ENCODE data around the gene SYT2.

The SYT2 gene

GRCh38 chr1:202671399-202671798 lies 38.9 kb downstream of the SYT2 start:
- DNase-seq, result no peak

GRCh38 chr1:202665417-202665816 lies 44.8 kb downstream of the SYT2 start:
- no peak for DNase-seq

- DNase-seq, result peak; percentile 7 to 12
Observed at GRCh38 chr1:202664083-202664482, 46.2 kb downstream of the SYT2 start.

- no peak for DNase-seq
Observed at GRCh38 chr1:202663131-202663530, 47.1 kb downstream of the SYT2 start.

GRCh38 chr1:202662081-202662480 lies 48.2 kb downstream of the SYT2 start:
- no peak for DNase-seq

- DNase-seq, result peak; percentile 13 to 25
Observed at GRCh38 chr1:202661136-202661845, 49.0 kb downstream of the SYT2 start.

GRCh38 chr1:202659974-202660373 lies 50.3 kb downstream of the SYT2 start:
- DNase-seq, result peak; percentile 36 to 51

GRCh38 chr1:202659541-202659940 lies 50.7 kb downstream of the SYT2 start:
- no peak for DNase-seq

- no peak for DNase-seq
Observed at GRCh38 chr1:202658769-202659168, 51.5 kb downstream of the SYT2 start.

- no peak for DNase-seq
Observed at GRCh38 chr1:202658251-202658759, 51.9 kb downstream of the SYT2 start.

- peak; percentile 40 to 52 for DNase-seq
Observed at GRCh38 chr1:202656951-202657646, 53.2 kb downstream of the SYT2 start.

GRCh38 chr1:202656057-202656456 lies 54.2 kb downstream of the SYT2 start:
- DNase-seq, result no peak

GRCh38 chr1:202654079-202654478 lies 56.2 kb downstream of the SYT2 start:
- no peak for DNase-seq

GRCh38 chr1:202649553-202650392 lies 60.5 kb downstream of the SYT2 start:
- no peak for DNase-seq

- no peak for DNase-seq
Observed at GRCh38 chr1:202648605-202649226, 61.5 kb downstream of the SYT2 start.

- DNase-seq, result no peak
Observed at GRCh38 chr1:202645097-202645476, 65.2 kb downstream of the SYT2 start.

- no peak for DNase-seq
Observed at GRCh38 chr1:202644219-202645096, 65.8 kb downstream of the SYT2 start.

- DNase-seq, result no peak
Observed at GRCh38 chr1:202643397-202644218, 66.6 kb downstream of the SYT2 start.

GRCh38 chr1:202642619-202643291 lies 67.5 kb downstream of the SYT2 start:
- DNase-seq, result no peak

- no peak for DNase-seq
Observed at GRCh38 chr1:202642212-202642611, 68.0 kb downstream of the SYT2 start.

Measured in Kasumi-1 (cell line).